Measurements from ENCODE around the gene HNRNPUL2.

The HNRNPUL2 gene

GRCh38 chr11:62770778-62771143 lies 43.5 kb upstream of the HNRNPUL2 start:
- TF ChIP-seq FOXP2 (optimal IDR thresholded peaks at IDR 0.05; ENCODE audit: borderline replicate concordance, extremely low read depth, extremely low read length, insufficient read depth) = no peak
- no peak for TF ChIP-seq REST (IDR thresholded peaks at IDR 0.05; ENCODE audit: insufficient read depth in 1 of 2, low read depth in 2 of 2, low read length in 2 of 2)
- no peak for TF ChIP-seq TAF1 (IDR thresholded peaks at IDR 0.05; ENCODE audit: borderline replicate concordance, insufficient read depth, low read length)
- no peak for TF ChIP-seq POLR2AphosphoS5 (IDR thresholded peaks at IDR 0.05; ENCODE audit: low read depth, low read length)
- no peak for TF ChIP-seq SIN3A (IDR thresholded peaks at IDR 0.05; ENCODE audit: borderline replicate concordance, insufficient read depth, low read length)

DNA sequence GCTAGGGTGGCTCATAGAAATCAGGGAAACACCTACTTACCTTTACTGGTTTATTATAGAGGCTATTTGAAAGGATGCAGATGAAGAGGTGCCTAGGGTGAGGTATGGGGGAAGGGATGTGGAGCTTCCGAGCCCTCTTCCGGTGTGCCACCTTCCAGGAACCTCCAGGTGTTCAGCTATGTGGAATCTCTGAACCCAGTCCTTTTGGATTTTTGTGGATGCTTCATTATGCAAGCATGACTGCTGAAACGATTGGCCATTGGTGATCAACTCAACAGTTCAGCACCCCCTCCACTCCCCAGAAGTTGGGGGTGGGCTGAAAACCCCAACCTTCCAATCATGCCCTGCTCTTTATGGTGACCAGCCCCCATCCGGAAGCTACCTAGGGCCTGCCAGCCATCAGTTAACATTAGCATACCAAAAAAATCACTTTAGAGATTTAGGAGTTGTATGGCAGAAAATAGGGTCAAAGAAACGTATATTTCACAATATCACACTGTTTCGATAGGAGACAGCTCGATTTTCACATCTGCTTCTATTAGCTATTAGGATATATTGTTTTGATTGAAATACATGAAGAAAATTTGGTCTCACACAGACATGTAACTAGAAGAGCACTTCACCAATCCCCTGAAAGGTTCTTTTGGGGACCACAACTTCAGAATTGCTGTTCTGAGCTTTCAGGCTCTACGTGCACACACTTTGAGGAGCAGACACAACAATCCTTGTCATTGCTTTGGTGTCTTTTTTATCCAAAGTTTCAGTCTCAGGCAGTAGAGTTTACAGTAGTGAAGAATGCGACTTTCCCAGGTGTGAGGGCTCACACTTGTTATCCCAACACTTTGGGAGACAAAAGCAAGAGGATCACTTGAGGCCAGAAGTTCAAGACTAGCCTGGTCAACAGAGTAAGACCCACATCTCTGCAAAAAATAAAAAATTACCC lies 30.9 kb upstream of the HNRNPUL2 start:
- TF ChIP-seq FOXP2 (optimal IDR thresholded peaks at IDR 0.05; ENCODE audit: borderline replicate concordance, extremely low read depth, extremely low read length, insufficient read depth) = no peak
- TF ChIP-seq TAF1 (IDR thresholded peaks at IDR 0.05; ENCODE audit: borderline replicate concordance, insufficient read depth, low read length) = no peak
- no peak for TF ChIP-seq REST (IDR thresholded peaks at IDR 0.05; ENCODE audit: insufficient read depth in 1 of 2, low read depth in 2 of 2, low read length in 2 of 2)
- no peak for TF ChIP-seq POLR2AphosphoS5 (IDR thresholded peaks at IDR 0.05; ENCODE audit: low read depth, low read length)
- no peak for TF ChIP-seq SIN3A (IDR thresholded peaks at IDR 0.05; ENCODE audit: borderline replicate concordance, insufficient read depth, low read length)

DNA sequence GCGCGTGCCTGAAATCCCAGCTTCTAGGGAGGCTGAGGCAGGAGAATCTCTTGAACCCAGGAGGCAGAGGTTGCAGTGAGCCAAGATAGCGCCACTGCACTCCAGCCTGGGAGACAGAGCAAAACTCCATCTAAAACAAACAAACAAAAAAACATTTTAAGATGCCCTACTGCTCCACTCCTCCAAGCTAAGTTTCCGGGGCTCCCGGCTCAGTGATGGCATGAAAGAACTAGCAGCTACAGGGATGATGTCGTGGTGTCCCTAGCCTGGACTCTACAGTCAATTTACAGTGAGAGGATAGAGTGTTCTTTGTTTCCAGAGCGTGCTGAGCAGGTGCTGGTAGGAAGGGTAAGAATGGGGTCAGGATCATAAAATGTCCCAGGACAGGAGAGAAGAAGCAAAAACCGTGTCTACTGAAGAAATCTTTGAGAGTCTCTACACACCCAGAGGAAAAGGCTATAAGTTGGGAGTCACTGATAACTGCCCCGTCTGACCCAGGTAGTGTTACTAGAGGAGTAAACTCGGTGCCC lies 27.9 kb upstream of the HNRNPUL2 start:
- no peak for TF ChIP-seq FOXP2 (optimal IDR thresholded peaks at IDR 0.05; ENCODE audit: borderline replicate concordance, extremely low read depth, extremely low read length, insufficient read depth)
- TF ChIP-seq SIN3A (IDR thresholded peaks at IDR 0.05; ENCODE audit: borderline replicate concordance, insufficient read depth, low read length) = no peak
- no peak for TF ChIP-seq POLR2AphosphoS5 (IDR thresholded peaks at IDR 0.05; ENCODE audit: low read depth, low read length)
- TF ChIP-seq REST (IDR thresholded peaks at IDR 0.05; ENCODE audit: insufficient read depth in 1 of 2, low read depth in 2 of 2, low read length in 2 of 2) = no peak
- no peak for TF ChIP-seq TAF1 (IDR thresholded peaks at IDR 0.05; ENCODE audit: borderline replicate concordance, insufficient read depth, low read length)

DNA sequence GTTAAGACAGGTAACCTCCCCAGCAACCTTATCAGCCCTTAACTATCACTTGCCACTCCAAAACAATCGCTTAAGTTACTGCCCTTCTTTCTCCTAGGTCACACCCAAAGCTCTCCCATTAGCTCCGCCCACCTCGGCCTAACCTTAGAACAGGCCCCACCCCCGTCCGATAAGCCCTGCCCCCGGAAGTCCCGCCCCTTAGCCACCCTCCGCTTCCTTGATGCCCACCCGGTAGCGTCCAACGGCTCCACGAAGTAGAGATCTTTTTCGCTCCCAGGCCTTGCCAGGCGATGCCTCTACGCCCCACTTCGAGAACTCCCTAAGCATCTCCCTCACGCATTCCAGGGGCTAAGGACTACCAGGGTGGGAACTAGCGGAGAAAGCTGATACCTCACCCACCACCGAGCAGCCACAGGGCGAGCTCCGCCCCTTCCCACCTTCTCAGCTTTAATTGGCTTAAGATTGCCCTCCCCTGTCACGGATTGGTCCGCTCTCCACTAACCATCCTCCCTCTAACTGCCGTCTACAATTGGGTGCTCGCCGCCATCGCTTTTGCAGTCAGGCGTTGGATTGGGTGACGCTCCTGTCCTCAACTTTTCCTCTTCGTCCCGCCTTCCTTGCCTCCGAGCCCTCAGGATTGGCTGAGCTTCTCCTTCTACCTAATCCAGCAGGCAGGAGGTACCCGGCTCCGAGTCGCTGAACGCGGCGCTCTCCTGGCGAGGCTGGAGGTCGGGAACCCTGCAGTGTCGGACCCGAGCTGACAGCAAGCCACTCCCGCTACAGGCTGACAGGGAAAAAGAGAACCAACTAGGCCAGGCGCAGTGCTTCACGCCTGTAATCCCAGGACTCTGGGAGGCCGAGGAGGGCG lies 26.7 kb upstream of the HNRNPUL2 start, which contains the start of gene ZBTB3:
ZBTB3 (minus strand) TSS at position 425 of the 868 bp plus-strand sequence. CDS start 496 bp downstream, outside the sequence.
- TF ChIP-seq SIN3A (IDR thresholded peaks at IDR 0.05; ENCODE audit: borderline replicate concordance, insufficient read depth, low read length) (no peak), REST (IDR thresholded peaks at IDR 0.05; ENCODE audit: insufficient read depth in 1 of 2, low read depth in 2 of 2, low read length in 2 of 2) (no peak; a peak in 1 of 4 replicates), TAF1 (IDR thresholded peaks at IDR 0.05; ENCODE audit: borderline replicate concordance, insufficient read depth, low read length) (peak; percentile 72; the same call in 1 of the 2 replicates), FOXP2 (optimal IDR thresholded peaks at IDR 0.05; ENCODE audit: borderline replicate concordance, extremely low read depth, extremely low read length, insufficient read depth) (peak; percentile 54), POLR2AphosphoS5 (IDR thresholded peaks at IDR 0.05; ENCODE audit: low read depth, low read length) (peak; percentile 94)

Measured in PFSK-1 (cell line).